Measurements from ENCODE around the gene TCF7L2.

Gene TCF7L2

DNA sequence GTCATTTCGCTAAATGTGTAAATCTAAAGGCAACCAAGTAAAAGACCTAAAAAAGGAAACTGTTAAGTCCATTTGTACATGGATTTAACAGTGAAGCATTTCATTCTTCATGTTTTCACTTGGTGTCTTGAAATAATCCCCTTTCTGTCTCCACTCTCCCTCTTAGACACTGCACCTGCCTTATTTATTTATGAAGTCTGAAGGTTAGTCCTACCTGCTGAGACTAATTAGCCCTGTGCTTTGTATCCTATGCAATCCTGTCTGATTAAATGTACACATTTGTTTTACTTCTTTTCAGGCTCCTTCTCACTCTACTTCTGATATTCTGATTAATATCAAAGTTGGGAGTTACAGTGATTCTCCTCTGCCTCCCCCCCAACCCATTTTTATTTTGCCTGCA lies 1.9 kb upstream of the TCF7L2 start:
- no peak for DNase-seq (ENCODE audit: low read depth)

DNA sequence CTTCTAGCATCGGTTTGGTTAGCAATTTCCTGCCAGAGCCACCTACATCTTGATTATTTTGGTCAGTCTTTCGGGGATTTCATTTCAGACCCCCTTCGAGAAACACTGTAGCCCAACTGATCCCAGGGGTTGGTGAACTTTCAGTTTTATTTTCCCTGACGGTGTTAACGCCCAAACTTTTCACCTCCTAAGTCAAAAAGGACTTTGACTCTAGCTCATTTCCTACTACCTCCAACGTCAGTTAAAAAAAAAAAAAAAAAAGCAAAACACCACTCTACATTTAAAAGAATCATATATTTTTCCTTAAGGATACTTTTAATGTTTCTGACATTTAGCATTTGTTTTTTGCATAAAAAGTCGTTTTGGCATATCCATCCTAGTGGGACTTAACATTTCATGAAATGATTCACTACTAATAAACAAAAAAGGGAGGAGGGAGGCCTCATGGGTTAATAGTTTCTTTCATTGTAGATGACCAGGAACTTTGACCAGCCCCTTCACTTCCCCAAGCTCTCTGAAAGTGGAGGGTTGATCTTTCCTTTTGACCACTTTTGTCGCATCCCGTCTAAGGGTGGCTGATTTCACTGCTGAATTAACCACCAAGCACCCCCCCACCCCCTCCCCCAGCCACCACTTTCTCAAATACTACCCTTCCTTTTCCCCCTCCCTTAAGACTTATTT lies 764 bp upstream of the TCF7L2 start:
- no peak for DNase-seq (ENCODE audit: low read depth)

DNA sequence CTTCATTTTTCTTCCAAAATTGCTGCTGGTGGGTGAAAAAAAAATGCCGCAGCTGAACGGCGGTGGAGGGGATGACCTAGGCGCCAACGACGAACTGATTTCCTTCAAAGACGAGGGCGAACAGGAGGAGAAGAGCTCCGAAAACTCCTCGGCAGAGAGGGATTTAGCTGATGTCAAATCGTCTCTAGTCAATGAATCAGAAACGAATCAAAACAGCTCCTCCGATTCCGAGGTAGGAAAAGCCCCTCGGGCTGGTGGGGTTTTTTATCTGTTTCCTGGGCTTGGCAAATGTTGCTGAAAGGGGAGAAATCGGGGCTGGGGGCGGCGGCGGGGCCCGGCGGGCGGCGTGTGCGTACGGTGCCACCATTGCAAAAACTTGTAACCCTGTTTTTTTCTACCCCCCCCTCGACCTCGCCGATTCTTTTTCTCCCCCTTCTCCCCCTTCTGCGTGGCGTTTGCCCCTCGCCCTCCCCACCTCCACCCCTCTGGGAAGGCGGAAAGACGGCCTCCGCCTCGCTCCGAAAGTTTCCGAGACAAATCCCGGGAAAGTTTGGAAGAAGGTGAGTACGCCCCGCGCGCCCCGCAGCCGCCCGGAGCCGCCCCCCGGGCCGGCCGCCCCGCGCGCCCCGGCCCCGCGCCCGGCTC lies 789 bp downstream of the TCF7L2 start:
- DNase-seq (ENCODE audit: low read depth), result no peak

DNA sequence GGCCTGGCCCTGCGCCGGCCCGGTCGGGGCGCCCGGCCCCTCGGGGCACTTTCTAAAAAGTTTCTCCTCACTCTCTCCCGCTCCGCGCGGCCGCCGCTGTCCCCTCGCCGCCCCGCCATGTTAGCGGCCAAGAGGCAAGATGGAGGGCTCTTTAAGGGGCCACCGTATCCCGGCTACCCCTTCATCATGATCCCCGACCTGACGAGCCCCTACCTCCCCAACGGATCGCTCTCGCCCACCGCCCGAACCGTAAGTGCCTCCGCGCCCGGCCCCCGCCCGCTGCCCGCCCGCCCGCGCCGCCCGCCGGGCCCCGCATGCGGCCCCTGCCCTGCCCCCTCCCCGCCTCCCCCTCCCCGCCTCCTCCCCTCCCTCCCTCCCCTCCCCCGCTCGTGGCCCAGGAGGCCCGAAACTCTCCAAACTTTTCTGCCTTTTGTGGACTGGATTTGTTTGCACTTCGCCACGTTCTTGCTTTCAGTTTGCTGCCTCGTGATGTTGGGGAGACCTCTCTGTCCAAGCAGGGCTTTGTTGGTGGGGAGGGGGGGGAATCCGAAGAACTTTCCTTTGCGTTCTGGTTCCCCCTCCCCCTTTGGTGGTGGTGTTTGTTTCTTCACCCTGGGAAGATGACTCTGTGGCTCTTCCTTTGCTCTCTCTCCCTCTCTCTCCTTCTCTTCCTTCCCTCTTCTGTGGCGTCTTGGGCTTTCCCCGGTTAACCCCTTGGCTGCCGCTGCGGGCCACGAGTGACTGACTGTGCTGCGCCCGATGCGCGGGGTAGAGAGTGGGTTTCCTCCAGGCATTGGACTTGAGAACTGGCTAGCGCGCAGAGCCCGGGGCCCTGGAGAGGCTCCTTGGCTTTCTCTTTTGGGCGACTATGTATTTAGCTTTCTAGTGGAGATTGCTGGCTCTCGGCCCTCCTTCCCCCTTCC lies 1.6 kb downstream of the TCF7L2 start:
- DNase-seq (ENCODE audit: low read depth), result no peak

DNA sequence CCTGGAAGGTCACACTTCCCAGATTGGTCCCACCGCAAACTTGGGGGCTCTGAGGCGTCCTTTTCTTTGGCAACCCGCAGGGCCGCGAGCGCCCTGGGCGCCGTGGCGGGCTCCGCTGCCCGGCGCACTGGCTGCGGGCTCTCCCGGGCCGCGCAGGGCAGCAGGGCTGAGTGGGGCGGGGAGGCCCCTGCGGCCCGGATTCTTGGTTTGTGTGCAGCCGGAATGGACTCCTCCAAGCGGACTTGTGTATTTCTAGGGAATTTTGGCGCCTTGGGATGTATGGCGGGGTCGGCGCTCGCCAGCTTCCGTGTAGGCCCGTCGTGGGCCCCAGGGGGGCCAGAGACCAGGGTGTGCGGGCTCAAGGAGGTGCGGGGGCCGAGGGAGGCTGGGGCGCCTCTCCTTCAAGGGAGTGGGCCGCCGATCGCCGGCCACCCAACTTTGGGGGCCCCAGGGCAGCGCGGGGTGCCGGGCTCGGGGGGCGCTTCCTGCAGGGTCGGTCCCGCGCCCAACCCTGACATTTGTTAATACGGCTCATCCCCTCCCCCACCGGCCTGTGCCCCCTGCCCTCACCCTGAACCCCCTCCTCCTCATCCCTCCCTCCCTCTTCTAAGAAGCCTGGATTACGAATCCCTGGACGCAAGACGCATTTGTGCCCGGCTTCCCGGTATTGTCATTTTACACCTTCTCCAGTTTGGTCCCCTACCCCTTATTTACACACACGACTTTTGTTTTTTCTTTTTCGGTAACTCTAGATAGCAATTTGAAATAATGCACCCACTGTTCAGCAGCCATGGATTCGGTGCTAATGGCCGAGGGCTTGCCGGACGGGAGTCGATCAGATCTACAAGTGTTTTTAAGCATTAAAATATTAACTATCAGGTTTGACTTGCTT lies 2.5 kb downstream of the TCF7L2 start:
- DNase-seq (ENCODE audit: low read depth), result no peak

DNA sequence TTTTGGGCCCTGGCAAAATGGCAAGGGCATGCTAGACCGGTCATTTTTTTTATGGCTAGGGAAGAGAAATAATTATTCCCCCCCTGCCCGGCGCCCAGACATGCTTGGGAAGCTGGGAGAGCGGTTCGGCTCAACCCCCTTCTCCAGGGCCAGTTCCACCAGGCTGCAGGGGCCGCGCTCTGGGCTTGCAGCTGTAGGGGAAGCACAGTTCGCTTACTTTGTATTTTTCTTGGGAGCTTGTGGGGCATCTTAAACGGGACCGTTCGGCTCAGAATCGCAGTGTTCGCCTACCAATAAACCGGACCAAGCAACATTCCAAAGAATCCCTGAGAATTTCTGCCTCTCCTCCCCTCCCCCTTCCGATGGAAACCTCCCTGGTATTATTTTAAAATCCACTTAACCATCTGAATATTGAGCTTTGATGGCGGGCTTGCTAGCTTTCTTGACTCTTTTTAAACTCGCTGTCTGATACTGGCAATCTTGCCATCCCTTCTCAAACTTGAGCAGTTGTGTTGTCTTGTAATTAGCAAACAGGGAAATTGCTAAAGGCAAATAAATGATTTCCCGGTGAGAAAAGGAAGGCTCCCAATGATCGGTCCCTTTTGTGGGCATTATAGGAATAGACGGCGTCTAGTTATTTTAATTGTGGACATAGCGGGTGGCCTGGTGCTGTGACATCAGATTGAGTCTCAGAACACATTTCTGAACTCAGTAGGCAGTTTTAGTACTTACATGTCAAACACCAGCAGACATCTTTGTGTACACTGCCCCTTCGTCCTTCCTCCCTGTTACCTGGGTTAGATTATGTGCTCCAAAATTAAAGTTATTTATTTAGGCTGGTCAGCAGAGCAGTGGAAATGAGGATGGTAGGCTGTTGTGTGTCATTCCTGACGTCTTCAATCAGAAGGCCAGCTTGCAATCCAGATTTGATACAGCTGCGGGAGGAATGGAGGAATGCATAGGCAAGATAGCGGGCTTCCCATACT lies 3.4 kb downstream of the TCF7L2 start:
- DNase-seq (ENCODE audit: low read depth), result no peak

DNA sequence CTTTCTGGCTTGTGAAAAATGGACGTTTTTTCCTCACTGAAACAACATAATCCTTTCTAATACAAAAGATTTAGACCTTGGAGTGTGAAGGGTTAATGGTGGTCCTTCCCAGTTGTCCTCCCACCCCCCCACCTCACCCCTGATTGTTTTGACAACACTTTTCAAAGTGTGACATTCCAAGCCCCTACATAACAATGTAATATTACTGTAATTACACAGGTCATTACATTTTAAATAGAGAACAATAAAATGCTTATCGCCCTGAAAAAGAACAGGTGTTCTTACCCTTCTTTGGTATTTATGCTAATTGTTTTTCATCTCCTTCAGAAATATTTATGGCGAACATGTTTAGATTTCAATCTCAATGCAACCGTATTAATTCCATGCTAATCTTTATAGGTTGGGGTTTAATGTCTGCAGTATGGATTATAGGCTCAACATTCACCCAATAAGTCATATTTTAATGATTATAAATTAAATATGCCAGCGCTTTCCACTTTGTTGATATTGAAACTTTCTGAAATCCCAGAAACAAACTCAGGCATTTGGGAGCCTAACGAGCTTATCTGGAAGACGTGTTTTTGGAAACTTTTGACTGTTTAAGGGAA lies 5.0 kb downstream of the TCF7L2 start:
- DNase-seq (ENCODE audit: low read depth), result no peak

DNA sequence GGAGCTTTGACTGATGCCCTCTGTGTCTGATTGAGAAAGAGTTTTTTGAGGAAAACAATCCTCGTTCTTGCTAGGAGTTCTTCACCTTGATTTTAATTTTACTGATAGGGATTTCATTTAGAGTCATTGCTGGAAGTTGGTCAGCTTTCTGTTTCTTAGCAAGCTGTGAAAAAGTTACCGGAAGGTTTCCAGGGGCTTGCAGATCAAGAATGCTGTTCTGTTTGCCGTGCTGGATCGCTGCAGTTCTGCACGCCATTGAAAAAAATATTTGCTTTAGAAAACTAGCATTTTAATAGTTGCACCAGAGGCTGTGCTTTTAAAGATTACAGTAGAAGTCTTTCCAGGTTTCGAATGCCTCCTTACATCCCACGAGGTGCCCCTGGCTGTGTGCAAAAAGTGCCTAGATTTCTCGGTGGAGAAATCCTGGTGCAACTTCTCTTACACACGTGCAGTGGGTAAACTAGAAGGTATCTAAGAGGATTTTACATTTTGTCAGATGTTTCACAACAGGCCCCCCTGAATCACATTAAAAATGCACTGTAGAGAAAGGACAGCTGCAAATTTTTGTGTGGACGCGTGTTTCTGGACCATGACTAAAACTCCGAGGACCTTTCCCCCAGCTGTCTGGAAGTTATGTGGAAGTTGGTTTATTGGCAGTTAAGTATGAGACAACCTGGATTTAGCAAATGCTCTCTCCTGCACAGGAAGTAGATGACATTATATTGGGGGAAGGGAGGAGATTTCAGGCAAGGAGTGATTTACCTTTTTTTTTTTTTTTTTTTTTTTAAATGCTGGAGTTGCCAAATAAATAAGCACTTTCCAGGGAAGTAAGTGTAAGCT lies 5.8 kb downstream of the TCF7L2 start:
- peak; percentile 80 for DNase-seq (ENCODE audit: low read depth)

DNA sequence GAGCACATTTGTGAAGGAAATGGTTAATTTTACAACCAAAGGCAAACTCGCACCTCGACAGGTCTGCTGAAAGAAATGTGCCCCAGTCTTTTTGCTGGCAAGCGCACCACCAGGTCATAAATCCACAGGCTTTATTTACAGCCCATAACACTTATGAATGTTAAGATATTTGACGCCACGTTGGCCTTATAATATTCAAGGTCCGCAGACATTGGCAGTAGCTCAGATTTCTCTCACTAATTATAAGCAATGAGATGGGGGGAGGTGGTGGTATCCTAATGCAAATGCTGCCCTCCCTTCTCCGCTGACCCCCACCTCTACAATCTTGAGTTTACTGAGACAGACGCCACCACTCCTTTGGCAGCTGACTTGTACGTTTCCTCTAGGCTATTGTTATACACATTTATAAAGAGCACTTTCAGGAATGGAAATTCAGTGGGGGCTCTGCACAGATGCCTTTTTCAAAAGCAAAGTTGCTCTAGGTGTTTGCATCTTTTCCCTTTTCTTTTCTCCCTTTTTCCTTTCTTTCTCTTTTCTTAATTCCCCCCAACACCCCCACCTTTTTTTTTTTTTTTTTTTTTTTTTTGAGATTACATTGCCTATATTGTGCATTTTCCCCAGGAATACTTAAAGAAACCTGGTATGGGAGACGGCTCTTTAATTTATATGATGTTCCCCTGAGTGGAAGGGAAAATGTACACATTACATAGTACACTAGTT lies 6.7 kb downstream of the TCF7L2 start:
- no peak for DNase-seq (ENCODE audit: low read depth)

DNA sequence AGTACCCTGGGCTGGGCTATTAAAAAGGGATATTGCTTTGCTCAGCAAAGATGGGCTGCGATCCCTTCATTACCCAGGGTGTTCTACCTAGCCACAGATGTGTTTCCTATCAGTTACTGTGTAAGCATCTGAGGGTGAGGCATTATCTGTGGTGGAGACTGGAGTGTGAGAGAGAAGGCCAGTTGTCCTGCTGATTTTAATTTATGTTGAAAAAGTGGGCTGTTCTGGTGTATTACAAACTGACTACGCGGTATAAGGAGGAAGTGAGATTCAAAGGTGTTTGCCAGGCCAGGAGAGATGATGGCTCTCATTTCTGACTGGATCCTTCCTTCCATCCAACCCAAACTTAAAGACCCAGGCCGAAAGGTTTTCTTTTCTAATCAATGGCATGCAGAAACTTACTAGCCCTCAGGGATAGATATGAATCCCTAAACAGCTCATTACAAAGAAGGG lies 7.6 kb downstream of the TCF7L2 start:
- DNase-seq (ENCODE audit: low read depth), result no peak

DNA sequence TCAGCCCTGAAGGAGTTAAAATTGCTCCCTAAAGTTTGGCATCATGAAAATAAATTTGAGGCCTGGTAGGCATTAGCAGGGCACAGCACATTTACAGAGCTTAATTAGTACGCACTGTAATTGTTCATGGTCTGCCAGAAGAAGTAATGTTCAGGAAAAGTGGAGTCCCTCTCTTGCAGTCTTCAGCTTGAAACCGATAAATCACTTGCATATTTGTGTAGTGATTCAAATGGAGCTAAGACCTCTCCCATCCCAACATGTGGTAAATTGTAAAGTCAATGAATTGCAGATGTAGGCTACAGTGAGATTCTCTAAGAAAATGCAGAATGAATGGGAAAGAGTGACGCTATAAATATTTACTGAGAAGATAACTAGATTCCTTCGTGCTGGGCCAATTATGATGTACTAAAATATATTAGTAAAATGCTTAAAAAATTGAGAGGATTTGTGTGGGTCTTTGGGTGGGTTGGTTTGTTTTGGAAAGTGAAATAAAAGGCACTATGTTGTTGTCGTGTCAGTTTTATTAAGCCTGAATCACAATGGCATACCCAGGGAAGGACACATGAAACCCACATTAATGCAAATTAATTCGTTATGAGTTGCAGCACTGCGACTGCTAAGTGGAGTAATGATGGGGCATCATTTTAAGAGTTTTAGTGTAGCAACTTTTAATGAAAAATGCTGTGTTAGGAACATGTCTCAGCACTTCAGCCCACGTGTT lies 8.4 kb downstream of the TCF7L2 start:
- peak; percentile 84 for DNase-seq (ENCODE audit: low read depth)

DNA sequence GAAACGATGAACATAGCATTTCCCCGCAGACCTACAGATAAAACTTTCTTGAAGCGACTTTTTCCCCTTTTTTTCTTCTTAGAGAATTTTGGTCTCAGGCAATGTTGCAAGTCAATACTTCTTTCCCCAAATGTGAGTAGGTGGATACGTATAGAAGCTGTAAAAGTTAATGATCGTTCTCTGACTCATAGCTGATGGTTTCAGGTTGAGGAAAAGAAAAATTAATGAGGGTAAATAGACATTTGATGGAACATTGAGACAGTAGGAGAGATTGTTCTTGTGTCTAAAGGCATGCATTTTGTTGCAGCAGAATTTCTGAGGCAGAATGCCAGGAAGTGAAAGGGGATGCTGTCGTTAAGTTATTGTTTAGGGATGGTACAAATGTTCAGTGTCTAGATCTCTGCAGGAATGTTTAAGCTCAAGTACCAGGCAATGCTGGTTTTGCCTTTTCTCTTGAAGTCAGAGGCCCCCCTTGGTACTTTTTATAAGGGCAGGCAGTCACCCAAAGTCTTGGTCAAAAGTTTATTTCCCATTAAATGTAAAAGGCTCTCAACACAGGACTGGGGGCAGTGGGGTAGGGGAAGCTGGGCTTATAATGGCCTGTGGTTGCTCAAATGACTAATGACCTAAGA lies 9.3 kb downstream of the TCF7L2 start:
- no peak for DNase-seq (ENCODE audit: low read depth)

DNA sequence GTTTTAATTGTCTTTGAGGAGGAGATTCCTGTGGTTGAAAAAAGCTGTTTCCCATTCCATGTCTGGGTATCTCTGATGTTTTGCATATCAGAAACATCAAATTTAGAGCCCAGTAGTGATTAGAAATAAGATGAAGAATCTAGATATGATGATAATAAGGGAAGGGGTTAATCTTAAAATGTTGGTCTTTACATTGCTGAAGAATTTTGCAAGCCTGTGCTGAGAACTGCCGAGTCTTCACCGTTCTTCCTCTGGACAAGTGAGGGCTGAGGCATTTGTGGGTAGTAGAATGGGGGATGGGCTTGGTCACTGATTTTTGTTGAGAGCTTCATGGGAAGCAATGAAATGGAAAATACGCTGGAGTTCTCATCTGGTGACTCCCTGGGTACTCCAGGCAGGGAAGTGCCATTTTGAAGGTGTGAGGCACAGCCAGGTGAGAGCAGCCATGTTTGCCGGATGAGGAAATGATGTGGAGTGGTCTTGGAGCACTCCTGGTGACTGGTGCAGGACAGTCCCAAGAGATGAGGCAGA lies 10.2 kb downstream of the TCF7L2 start:
- no peak for DNase-seq (ENCODE audit: low read depth)

DNA sequence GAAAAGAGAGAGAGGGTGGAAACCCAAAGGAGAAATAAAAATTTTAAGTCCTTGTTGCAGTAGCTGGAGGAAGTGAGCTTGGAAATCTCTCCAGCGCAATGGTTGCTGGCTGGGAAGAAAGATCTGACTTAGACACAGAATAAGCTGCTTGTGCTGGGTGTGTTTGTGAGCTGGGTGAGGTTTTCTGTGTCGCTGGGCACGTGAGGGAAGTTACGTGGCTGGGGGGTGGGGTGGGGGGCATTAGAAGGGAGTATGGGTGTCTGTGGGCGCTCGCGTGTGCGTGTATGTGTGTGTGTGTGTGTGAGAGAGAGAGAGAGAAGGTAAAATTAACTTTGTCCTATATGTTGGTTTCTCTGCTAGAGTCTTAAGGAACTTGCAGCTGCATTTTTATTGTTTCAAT lies 11.6 kb downstream of the TCF7L2 start:
- no peak for DNase-seq (ENCODE audit: low read depth)

DNA sequence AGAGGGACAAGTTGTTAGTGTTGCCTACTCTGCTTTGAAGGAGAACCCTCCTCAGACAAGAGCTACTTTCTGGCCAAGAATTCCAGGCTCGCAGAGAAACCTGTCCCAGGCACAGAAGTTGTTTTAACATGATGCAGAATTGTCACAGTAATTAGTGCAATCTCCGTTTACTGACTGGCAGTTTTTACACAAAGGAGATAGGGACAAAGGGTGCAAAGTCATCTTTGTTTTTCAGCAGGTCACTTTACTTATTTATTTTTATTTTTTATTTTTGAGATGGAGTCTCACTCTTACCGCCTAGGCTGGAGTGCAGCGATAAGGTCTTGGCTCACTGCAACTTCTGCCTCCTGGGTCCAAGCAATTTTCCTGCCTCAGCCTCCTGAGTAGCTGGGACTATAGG lies 12.3 kb downstream of the TCF7L2 start:
- DNase-seq (ENCODE audit: low read depth), result no peak

DNA sequence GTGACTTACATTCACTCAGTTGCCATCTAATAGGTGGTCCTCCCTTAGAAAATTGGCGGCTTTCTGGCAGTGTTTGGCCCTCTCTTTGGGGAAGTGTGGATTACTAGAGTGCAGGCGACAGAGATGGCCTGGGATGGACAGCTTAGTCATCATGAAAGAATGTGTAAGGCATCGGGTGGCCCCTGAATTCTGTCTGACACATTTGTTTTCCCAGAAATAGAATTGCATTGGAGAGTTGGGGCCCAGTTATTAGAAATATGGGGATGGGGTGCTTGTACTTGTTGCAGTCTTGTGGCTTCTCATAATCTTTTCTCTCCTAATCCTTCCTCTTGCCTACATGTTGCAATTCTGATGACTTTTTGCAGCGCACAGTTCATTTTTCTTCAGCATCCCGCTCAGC lies 13.8 kb downstream of the TCF7L2 start:
- DNase-seq (ENCODE audit: low read depth), result no peak

DNA sequence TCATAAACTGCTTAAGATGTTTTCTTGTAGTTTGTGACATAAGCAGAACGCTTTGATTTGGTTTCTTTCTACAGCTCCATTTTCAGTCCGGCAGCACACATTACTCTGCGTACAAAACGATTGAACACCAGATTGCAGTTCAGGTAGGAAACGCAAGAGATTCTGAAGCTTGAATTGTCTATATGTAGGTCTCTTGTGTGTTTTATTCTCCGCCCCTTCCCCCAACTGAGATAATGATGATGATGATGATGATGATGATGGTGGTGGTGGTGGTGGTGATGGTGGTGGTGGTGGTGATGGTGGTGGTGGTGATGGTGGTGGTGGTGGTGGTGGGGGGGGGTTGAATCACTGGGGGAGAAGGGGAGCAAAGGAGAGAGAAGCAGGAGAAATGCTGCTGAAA lies 14.4 kb downstream of the TCF7L2 start:
- no peak for DNase-seq (ENCODE audit: low read depth)

Measured in HS-5 (cell line).